B cell (primary cell): ENCODE data around the gene PHRF1.

Experiments
- EZH2 ChIP-seq: IDR thresholded peaks from 2 replicates; pipeline ENCODE4 v1.6.1; 2012; ENCODE audit warnings: borderline replicate concordance, low read depth, mild to moderate bottlenecking, moderate library complexity, low read length; ENCODE audit not compliant: insufficient read depth, poor library complexity, severe bottlenecking
- TF ChIP-seq, protein P1 (sequence below): fragments of 200-600 bp; IDR thresholded peaks from one replicate; pipeline ENCODE4 v1.8.0; 2022; ENCODE audit warnings: antibody characterized with exemption, mild to moderate bottlenecking

DNA sequence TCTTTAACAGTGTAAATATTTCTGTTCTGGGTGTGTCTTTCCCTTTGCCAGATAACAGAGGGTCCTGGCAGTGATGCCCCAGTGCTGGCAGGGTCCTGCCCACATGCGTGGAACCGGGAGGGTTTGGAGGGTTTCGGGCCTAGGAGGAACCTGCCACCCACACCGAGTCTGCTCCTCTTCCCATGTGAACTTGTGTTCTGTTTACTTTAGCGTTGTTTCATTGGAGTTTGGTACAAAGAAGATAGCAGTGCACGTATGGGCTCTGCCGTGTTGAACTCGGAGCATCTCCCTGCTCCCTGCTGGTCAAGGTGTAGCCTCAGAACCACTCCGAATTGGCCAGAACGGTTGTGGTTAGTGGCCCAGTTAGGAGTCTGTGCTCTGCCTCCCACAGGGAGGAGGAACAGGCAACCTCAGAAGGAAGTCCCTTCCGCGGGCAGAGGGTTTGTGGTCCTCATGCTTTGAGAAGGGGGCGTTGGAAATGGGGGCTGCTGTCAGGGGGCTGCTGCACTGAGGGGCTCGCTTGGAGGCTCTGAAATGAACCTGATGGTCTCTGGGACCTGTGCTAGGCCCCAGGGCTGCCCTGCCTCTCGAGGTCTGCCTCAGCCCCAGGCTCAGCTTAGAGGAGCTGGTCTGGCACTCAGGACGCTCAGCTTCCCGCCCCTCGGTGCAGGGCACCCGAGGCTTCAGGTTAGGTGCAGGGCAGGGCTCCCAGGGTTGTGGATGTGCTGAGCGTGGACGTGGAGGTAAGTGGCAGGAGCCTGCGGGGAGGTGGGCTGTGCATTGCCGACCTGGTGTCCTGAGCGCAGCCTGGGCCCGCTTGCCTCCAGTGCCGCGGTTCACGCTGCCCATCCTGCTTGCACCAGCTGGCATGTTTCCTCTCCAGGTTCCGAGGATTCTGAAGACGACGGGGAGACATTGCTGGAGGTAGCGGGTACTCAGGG, 10.4 kb downstream of the PHRF1 start:
- TF ChIP-seq, protein P1, sequence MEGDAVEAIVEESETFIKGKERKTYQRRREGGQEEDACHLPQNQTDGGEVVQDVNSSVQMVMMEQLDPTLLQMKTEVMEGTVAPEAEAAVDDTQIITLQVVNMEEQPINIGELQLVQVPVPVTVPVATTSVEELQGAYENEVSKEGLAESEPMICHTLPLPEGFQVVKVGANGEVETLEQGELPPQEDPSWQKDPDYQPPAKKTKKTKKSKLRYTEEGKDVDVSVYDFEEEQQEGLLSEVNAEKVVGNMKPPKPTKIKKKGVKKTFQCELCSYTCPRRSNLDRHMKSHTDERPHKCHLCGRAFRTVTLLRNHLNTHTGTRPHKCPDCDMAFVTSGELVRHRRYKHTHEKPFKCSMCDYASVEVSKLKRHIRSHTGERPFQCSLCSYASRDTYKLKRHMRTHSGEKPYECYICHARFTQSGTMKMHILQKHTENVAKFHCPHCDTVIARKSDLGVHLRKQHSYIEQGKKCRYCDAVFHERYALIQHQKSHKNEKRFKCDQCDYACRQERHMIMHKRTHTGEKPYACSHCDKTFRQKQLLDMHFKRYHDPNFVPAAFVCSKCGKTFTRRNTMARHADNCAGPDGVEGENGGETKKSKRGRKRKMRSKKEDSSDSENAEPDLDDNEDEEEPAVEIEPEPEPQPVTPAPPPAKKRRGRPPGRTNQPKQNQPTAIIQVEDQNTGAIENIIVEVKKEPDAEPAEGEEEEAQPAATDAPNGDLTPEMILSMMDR: no peak
- TF ChIP-seq EZH2: no peak
